Stimulated activated CD4-positive, alpha-beta T cell treated with anti-CD3 and anti-CD28 coated beads, TNF-alpha, amount 100 ng/mL, for 48 hours (primary cell): ENCODE results near the gene ATRNL1.

ENCODE experiments used
- DNase-seq, 3 donors: peaks; one replicate each; pipeline ENCODE4 v3.0.0-alpha.2; 2020; ENCODE audit warnings: low read depth in 3 of 3

Gene ATRNL1

GRCh38 chr10:115604627-115605026 is 511.5 kb downstream of the ATRNL1 start:
- DNase-seq = no peak

DNA sequence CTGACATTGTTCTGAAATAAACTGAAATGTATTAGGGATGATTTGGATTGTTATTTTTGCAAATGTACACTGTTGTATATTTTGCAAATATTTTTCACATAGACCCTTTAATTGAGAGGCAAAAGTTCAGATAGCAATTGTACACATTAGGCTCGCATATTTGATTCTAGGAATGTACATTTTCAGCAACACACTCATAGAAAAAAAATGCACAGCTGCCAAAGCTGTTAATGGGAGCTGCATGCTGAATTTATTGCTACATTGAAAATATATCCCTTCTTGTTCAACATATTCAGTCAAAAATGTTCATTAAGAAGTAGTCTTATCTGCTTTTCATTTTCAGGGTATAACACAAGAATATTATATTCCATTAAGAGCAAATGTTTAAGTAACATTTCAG is 512.9 kb downstream of the ATRNL1 start:
- no peak for DNase-seq

- DNase-seq = no peak
These were observed 513.6 kb downstream of the ATRNL1 start for GRCh38 chr10:115606741-115607140.

- DNase-seq = no peak
These were observed 531.3 kb downstream of the ATRNL1 start for GRCh38 chr10:115624448-115624847.

GRCh38 chr10:115628616-115629015 is 535.5 kb downstream of the ATRNL1 start:
- DNase-seq = no peak

- no peak for DNase-seq
These were observed 545.1 kb downstream of the ATRNL1 start for GRCh38 chr10:115638246-115638645.

- DNase-seq = no peak
These were observed 556.1 kb downstream of the ATRNL1 start for GRCh38 chr10:115649217-115649616.

DNA sequence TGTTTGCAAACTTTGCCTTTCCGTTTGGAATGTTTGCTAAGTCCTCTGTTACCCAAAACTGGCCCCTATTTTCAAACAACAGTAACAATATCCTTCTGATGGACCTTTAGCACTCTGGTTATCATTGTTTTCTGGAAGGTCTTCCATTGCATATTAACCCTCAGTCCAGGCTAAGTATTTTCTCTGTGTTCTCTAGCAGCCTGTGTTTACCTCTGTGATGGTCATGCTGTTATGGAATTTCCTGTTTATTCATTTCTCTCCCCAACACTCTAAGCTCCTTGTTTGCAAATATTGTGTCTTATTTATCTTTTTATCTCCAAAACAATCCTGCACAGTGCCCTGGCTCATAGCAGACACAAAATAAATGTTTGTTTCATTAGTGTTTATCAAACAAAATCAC is 560.3 kb downstream of the ATRNL1 start:
- DNase-seq = no peak

DNA sequence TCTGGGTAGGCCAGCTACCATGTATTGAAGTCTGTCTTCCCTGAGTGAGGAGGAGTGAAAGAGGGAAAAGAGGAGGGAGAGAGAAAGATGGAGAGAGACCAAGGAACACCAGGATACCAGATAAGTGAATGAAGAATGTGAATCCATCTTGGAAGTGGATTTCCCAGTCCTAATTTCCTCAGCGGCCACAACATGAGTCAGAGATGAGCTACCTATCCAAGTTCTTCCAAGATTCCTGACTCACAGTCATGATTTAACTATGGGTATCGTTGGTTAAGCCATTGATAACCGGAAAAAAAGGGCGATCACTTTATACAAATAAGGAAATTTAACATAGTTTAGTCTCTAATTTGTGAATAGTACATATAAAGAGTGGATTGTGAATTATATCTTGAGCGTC is 561.8 kb downstream of the ATRNL1 start:
- DNase-seq = no peak

DNA sequence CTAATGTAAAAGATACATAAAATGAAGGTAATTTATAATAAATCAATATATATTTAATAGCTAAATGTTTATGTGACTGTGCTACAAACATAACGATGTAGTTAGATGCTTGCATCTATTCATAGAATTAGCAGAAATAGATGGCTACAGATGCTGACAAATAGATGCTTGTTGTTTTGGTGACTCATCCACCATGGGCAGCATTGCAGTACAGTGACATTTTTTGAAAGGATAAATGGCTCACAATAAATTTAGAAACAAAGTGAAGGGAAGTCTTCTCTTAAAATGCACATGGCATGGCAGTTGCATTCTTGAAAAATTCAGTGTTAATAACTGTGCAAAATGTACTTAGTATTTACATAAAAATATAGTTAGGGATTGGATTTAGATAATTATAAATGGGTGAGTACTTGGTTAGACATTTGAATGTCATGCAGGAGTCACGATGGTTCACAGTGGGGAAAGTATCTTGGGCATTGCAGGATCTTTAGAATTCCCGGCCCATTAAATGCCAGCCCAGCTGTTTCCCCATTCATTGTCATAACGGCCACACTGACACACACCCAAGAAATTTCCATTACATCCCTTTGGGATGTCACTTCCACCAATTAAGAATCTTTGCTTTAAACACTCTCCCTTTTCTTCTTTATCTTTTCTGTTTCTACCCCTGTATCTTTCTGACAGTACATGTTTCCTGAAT is 564.1 kb downstream of the ATRNL1 start:
- DNase-seq = no peak

GRCh38 chr10:115659616-115660015 is 566.5 kb downstream of the ATRNL1 start:
- no peak for DNase-seq

DNA sequence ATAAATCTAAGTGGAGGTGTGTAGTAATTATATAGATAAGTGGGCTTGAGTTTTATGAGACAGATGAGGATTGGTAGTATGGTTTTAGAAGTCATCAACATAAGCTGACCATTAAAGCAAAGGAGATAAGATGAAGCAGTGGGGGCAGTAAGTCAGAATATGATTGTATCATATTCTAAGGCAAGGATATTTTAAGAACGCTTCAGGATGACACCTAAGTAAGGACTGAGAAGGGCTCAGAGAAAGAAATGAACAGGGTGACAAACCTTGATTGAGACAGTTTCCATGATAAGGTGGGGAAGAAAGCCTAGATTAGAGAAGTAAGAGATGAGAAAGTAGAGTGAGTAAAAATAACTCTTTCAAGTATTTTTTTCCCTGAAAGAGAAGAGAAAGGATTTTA is 567.2 kb downstream of the ATRNL1 start:
- DNase-seq = no peak

DNA sequence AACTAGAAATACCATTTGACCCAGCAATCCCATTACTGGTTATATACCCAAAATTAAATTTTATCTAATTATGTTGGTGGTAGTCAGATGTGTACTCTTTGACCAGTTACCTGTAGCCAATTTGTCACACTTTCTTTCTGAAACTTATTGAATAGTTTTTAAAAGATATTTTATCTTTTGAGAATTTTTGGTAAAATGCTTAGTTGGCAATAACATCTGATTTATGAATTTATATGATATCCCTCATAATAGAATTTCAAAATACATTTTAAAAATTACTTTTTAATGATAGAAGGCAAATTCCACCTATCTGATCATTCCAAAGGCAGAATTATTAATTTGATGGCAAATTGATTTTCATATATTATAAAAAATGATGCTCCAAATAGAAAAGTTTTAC is 569.3 kb downstream of the ATRNL1 start:
- no peak for DNase-seq

GRCh38 chr10:115665549-115665948 is 572.4 kb downstream of the ATRNL1 start:
- DNase-seq = no peak

DNA sequence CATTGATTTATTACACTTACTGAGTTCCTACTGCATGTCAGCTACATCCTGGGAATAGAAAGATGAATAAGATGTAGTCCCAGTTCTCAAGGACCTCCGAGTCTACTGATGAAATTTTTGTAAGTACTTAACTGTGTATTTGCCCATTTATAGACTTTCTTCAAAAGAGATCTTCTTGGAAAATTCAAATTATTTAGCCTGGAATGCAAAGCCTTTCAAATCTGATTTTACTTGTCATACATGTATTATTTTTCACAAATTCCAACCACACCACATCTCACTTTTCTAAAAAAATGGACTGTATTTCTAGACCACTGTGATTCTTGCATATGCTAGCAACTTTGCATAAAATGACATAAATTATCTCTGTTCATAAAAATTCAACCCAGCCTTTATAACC is 581.3 kb downstream of the ATRNL1 start:
- DNase-seq = no peak

- DNase-seq = no peak
These were observed 603.6 kb downstream of the ATRNL1 start for GRCh38 chr10:115696747-115697146.

- no peak for DNase-seq
These were observed 612.9 kb downstream of the ATRNL1 start for GRCh38 chr10:115706026-115706425.

GRCh38 chr10:115706488-115707076 is 613.4 kb downstream of the ATRNL1 start:
- no peak for DNase-seq

DNA sequence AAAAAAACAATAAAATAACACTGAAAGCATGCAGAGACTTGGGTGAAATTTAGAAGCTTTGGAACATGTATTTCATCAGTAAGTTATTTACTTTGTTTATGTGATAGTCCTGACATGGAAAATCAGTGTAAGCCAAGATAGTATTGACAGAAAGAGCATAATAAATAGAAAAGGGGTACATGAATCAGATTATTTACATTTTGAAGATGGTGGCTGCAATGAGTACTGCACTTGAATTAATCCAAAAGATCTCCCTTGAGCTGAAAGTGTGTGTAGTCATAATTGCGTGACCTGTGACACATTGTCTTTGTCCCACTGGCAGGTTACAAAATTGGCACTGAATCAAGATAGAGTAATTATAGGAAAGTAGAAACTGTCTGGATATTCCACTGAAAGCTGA is 617.0 kb downstream of the ATRNL1 start:
- DNase-seq = no peak

GRCh38 chr10:115711306-115711705 is 618.1 kb downstream of the ATRNL1 start:
- no peak for DNase-seq

DNA sequence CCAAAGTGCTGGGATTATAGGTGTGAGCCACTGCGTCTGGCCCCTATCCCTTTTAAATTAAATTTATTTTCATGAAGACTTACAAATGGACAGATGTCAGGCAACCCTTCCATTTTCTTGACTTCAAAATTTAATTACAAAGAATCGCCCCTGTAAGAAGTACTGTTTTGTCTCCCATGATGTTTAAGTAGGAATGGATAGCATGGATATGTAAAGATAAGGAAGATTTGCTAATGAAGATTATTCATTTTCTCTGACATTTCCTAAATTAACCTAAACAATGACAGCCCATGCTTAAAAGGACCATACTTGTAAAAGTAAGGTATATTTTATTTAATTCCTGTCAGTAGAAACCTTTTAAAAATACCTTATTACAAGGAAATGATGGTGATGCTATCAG is 627.0 kb downstream of the ATRNL1 start:
- no peak for DNase-seq

GRCh38 chr10:115727129-115727528 is 634.0 kb downstream of the ATRNL1 start:
- DNase-seq = no peak

DNA sequence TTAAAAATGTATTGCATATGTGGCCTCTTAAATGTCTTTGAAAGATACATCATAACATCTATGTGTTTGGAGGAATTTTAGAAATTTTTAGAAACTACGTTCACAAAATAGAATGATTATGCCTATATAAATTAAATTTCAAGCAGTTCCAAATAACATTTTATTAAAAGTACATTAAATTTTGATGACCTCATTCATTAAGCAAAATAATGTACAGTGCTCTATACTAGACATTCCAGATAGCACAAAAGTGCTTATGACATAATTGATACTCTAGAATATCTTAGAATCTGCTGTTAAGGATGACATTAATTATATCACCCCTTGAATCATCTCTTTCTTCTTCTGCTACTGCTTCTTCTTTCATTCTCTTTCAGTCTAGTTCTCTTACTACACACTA is 650.9 kb downstream of the ATRNL1 start:
- no peak for DNase-seq

GRCh38 chr10:115745943-115746342 is 652.8 kb downstream of the ATRNL1 start:
- DNase-seq = no peak
